Smooth muscle cell (in vitro differentiated cells): ENCODE results near the gene SYT13. TPM values are rescaled to one million over a fixed set of nuclear protein-coding genes. Genes with fewer than 3 reads are reported as not detected.

Experiments
- DNase-seq: peaks from one replicate; lab custom pipeline; 2025; ENCODE audit not compliant: unreplicated experiment; lab: John Stamatoyannopoulos, UW
- H2AFZ ChIP-seq: fragments of 200-600 bp; sonication (generic); 2 replicates; pipeline ENCODE4 v1.6.0; 2016; ENCODE audit warnings: antibody characterized with exemption, low read depth, mild to moderate bottlenecking
- H3F3A ChIP-seq: fragments of 200-600 bp; sonication (generic); 2 replicates; pipeline ENCODE4 v1.6.0; 2017; ENCODE audit warnings: antibody characterized with exemption, low read depth
- H3K27ac ChIP-seq: fragments of 200-600 bp; sonication (generic); 2 replicates; pipeline ENCODE4 v1.5.1; 2016; ENCODE audit warnings: low read depth, mild to moderate bottlenecking
- H3K27me3 ChIP-seq: fragments of 200-600 bp; sonication (generic); 2 replicates; pipeline ENCODE4 v1.6.1; 2016; ENCODE audit warnings: low read depth, mild to moderate bottlenecking
- H3K36me3 ChIP-seq: fragments of 200-600 bp; sonication (generic); 2 replicates; pipeline ENCODE4 v1.5.1; 2016; ENCODE audit warnings: low read depth
- H3K4me1 ChIP-seq: fragments of 200-600 bp; sonication (generic); 2 replicates; pipeline ENCODE4 v1.5.1; 2016; ENCODE audit warnings: low read depth
- H3K4me2 ChIP-seq: fragments of 200-600 bp; sonication (generic); 2 replicates; pipeline ENCODE4 v1.6.0; 2016; ENCODE audit warnings: mild to moderate bottlenecking
- H3K4me3 ChIP-seq: fragments of 200-600 bp; sonication (generic); 2 replicates; pipeline ENCODE4 v1.5.1; 2016; ENCODE audit warnings: mild to moderate bottlenecking
- H3K79me2 ChIP-seq: fragments of 200-600 bp; sonication (generic); 2 replicates; pipeline ENCODE4 v1.6.0; 2016; ENCODE audit warnings: low read depth, mild to moderate bottlenecking
- H3K9ac ChIP-seq: fragments of 200-600 bp; sonication (generic); 2 replicates; pipeline ENCODE4 v1.6.0; 2016; ENCODE audit warnings: low read depth
- H3K9me3 ChIP-seq: fragments of 200-600 bp; sonication (generic); replicated peaks from 2 replicates; pipeline ENCODE4 v1.5.1; 2016; ENCODE audit warnings: low read depth
- H4K20me1 ChIP-seq: fragments of 200-600 bp; sonication (generic); 2 replicates; pipeline ENCODE4 v1.6.0; 2016; ENCODE audit warnings: low read depth
- WGBS: methylation state at CpG from one replicate; pipeline ENCODE4 v1.1.7; 2016; ENCODE audit warnings: low lambda C conversion rate; 5-methylcytosine and 5-hydroxymethylcytosine counted together
- polyA plus RNA-seq: library from polyadenylated mRNA; unstranded; fragments of >200 nt; fragmentation: Nextera tagmentation; extraction: Ambion mirVana; gene quantifications from 2 replicates; pipeline ENCODE4 v1.2.1, GENCODE V29; 2016
- total RNA-seq: library from RNA; depleted of rRNA; stranded (reverse); fragments of >200 nt; gene quantifications from 2 replicates; pipeline ENCODE4 v1.2.3, GENCODE V29; 2014
- TF ChIP-seq, protein P1 (sequence below): fragments of 200-600 bp; sonication (generic); IDR thresholded peaks from 2 replicates; pipeline ENCODE4 v1.5.1; 2017; ENCODE audit warnings: borderline replicate concordance, mild to moderate bottlenecking, antibody characterized with exemption; ENCODE audit not compliant: insufficient read depth, poor library complexity, severe bottlenecking

Gene SYT13
- total and polyA plus RNA-seq, 2 experiments from 2014 or later = 0.47 to 1.3 TPM

DNA sequence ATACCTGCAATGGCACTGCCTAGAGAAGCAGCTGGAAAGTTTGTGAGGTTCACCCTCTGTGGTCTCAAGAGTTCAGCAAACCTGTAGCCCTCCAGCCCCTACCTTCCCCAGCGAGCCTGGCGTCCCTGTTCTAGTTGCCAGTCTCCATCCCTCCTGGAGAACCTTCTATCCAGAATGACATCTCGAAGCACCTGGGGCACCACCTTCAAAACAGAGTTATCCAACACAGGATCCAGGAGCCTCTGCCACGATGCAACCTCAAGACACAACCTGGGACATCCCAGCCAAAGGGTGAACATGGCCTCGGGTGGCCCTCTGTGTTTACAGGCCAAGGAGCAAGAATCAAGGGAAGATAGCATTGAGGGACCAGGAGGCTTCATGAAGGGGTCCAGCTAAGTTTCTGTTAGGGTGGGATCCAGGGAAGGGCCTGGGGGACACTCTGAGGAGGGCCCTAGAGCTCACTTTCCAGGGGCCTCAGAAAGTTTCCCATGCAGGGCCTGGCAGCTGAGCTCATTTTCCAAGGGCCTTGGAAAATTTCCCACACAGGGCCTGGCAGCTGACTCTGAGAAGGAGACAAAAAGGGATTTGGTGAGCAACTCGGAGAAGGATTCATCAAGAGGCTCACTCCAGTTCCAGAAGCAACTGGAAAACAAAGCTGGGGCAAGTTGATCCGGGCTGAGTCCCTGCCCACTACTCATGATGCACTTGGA is 36.9 kb upstream of the SYT13 start:
- no peak overlapping the region for H2AFZ ChIP-seq
- TF ChIP-seq, protein P1, sequence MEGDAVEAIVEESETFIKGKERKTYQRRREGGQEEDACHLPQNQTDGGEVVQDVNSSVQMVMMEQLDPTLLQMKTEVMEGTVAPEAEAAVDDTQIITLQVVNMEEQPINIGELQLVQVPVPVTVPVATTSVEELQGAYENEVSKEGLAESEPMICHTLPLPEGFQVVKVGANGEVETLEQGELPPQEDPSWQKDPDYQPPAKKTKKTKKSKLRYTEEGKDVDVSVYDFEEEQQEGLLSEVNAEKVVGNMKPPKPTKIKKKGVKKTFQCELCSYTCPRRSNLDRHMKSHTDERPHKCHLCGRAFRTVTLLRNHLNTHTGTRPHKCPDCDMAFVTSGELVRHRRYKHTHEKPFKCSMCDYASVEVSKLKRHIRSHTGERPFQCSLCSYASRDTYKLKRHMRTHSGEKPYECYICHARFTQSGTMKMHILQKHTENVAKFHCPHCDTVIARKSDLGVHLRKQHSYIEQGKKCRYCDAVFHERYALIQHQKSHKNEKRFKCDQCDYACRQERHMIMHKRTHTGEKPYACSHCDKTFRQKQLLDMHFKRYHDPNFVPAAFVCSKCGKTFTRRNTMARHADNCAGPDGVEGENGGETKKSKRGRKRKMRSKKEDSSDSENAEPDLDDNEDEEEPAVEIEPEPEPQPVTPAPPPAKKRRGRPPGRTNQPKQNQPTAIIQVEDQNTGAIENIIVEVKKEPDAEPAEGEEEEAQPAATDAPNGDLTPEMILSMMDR = no peak
- H3K4me1 ChIP-seq = no peaks in the 10 kb centered on the region
- H3K9me3 ChIP-seq = peaks cover 6% of the 10 kb centered on the region
- no peaks in the 10 kb centered on the region for H4K20me1 ChIP-seq
- no peaks in the 10 kb centered on the region for H3K36me3 ChIP-seq
- DNase-seq = no peak
- WGBS = 74% methylated on average over 7 of the region's 7 CpGs
- no peak overlapping the region for H3K9ac ChIP-seq
- no peaks in the 10 kb centered on the region for H3K79me2 ChIP-seq
- H3F3A ChIP-seq = no peaks in the 10 kb centered on the region
- H3K27ac ChIP-seq = no peak overlapping the region
- no peak overlapping the region for H3K4me2 ChIP-seq
- peaks cover 29% of the 10 kb centered on the region for H3K27me3 ChIP-seq
- no peak overlapping the region for H3K4me3 ChIP-seq

DNA sequence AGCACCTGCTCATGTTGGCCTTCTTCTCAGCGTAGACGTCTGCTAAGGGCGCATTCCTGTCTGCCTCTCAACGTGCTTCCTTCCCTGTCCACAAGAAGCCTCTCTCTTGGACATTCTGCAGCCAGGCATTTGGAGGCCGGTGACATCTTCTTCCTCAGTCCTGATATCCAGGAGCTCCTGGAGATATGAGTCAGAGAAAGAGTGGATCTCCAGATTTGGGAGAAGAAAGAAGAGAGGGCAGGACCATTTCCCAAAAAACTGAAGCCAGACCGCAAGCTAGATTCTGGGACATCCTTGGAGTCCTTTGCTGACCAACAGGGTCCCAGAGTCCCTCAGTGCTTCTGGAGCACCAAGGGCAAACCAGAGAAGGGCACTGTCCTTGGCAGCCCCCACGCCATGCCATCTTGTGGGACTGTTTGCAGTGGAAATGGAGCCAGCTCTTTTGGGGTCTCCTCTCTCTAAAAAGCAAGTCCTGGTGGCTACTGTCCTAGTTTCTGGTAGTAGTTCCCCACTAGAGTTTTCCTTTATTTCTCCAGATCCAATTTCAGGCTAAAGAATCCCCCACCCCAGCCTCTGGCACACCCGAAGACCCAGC is 36.1 kb upstream of the SYT13 start:
- DNase-seq = no peak
- Histone ChIP-seq H3K9ac (no peak overlapping the region), H3K27ac (no peak overlapping the region), H3F3A (no peaks in the 10 kb centered on the region), H3K4me3 (no peak overlapping the region), H4K20me1 (no peaks in the 10 kb centered on the region), H3K79me2 (no peaks in the 10 kb centered on the region), H3K4me1 (no peaks in the 10 kb centered on the region), H3K9me3 (peaks cover 3% of the 10 kb centered on the region), H2AFZ (no peak overlapping the region), H3K27me3 (peaks cover 34% of the 10 kb centered on the region), H3K4me2 (no peak overlapping the region), H3K36me3 (no peaks in the 10 kb centered on the region)
- WGBS = 81% methylated on average over 8 of the region's 8 CpGs
- TF ChIP-seq, protein P1 = no peak

DNA sequence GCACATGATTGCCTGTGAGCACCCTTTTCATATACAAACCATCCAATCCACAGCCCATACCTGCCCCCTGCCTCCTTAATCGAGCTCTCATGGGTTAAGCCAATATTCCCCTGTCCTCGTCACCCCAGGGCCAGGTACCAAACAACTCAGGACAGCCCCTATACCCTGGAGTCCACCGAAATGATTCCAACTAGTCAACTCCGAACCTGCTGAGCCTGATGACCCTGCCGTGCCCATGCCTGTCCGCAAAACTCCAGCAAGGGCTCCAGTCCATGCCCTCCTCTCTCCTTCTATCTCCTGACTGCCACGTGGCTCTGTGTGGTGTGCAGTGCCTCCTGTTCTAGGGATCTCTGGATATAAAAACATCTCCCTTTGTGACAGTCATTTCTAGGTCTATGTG is 35.5 kb upstream of the SYT13 start:
- Histone ChIP-seq H3K4me1 (no peaks in the 10 kb centered on the region), H3K4me2 (no peak overlapping the region), H4K20me1 (no peaks in the 10 kb centered on the region), H3K27me3 (peaks cover 34% of the 10 kb centered on the region), H3K9ac (no peak overlapping the region), H3K27ac (no peak overlapping the region), H3F3A (no peaks in the 10 kb centered on the region), H3K79me2 (no peaks in the 10 kb centered on the region), H3K9me3 (no peaks in the 10 kb centered on the region), H3K36me3 (no peaks in the 10 kb centered on the region), H3K4me3 (no peak overlapping the region), H2AFZ (no peak overlapping the region)
- WGBS = 90% methylated on average over 7 of the region's 7 CpGs
- DNase-seq = no peak
- TF ChIP-seq, protein P1 = no peak

DNA sequence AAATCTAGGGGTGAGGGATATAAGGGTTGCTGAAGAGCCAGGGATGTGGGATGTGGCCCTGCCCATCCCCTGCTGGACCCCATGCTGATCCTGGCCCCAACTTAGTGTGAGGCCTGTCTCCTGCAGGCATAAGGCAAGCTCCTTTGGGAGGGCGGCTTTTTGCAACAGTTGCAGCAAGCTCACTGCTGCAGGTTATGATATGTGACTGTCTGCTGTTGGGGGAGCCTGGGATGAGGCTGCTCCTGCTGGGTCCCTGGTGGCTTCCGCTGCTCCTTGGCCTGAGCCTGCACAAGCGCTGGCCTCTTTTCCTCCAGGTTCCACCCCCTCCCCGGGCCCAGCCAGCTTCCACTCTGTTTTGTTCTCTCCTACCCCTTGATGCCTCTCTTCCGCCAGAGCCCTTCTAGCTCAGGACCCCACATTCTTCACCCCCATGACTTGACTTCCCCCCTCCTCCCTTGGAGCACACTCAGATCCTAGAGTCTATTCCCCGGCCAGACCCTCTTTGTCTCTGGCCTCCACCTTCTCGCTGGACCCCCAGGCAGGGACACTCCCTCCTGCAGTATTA is 35.0 kb upstream of the SYT13 start:
- H3K36me3 ChIP-seq = no peaks in the 10 kb centered on the region
- H3K79me2 ChIP-seq = no peaks in the 10 kb centered on the region
- H3K9ac ChIP-seq = no peak overlapping the region
- no peaks in the 10 kb centered on the region for H3K9me3 ChIP-seq
- TF ChIP-seq, protein P1 = no peak
- H3K4me3 ChIP-seq = no peak overlapping the region
- no peak overlapping the region for H2AFZ ChIP-seq
- WGBS = 86% methylated on average over 6 of the region's 7 CpGs
- DNase-seq = no peak
- no peaks in the 10 kb centered on the region for H4K20me1 ChIP-seq
- no peak overlapping the region for H3K4me2 ChIP-seq
- no peak overlapping the region for H3K27ac ChIP-seq
- peaks cover 34% of the 10 kb centered on the region for H3K27me3 ChIP-seq
- H3K4me1 ChIP-seq = no peaks in the 10 kb centered on the region
- no peaks in the 10 kb centered on the region for H3F3A ChIP-seq
